A673 (cell line): ENCODE results near the gene ANKDD1B. TPM values are rescaled to one million over a fixed set of nuclear protein-coding genes. Genes with fewer than 3 reads are reported as not detected.

Experiments
- BruUV-seq: library from RNA; stranded (reverse); fragments of 400-500 nt; replicated peaks from 2 replicates; lab custom pipeline; 2021; lab: Mats Ljungman, UMichigan
- CTCF ChIA-PET: fragments of 300-600 bp; sonication (Branson Sonifier 250); formaldehyde crosslinking; loops from one replicate; lab custom pipeline; 2022; ENCODE audit warnings: antibody characterized with exemption; lab: Charles Lee
- POLR2A ChIA-PET: fragments of 300-600 bp; sonication (Branson Sonifier 250); formaldehyde crosslinking; loops from one replicate; lab custom pipeline; 2022; ENCODE audit warnings: antibody characterized with exemption; ENCODE audit not compliant: low non-redundant PET; lab: Charles Lee
- DNase-seq: peaks from one replicate; pipeline ENCODE4 v3.0.0-alpha.2; 2015; ENCODE audit warnings: low spot score
- H3K27ac ChIP-seq: fragments of 200-600 bp; sonication (generic); 2 replicates; pipeline ENCODE4 v1.5.1; 2016; ENCODE audit warnings: mixed run types, low read depth, mild to moderate bottlenecking, mixed read lengths, antibody characterized with exemption, low read length; ENCODE audit not compliant: poor library complexity, severe bottlenecking
- H3K27me3 ChIP-seq: fragments of 200-600 bp; sonication (generic); replicated peaks from 2 replicates; pipeline ENCODE4 v1.6.1; 2017; ENCODE audit warnings: mixed run types, low read depth, mild to moderate bottlenecking, mixed read lengths, antibody characterized with exemption, low read length; ENCODE audit not compliant: insufficient read depth, poor library complexity
- H3K36me3 ChIP-seq: fragments of 200-600 bp; sonication (generic); 2 replicates; pipeline ENCODE4 v1.6.1; 2016; ENCODE audit warnings: mixed run types, mild to moderate bottlenecking, mixed read lengths, antibody characterized with exemption, low read length; ENCODE audit not compliant: insufficient read depth, poor library complexity, severe bottlenecking
- H3K4me1 ChIP-seq: fragments of 200-600 bp; sonication (generic); 2 replicates; pipeline ENCODE4 v1.6.1; 2017; ENCODE audit warnings: mixed run types, mild to moderate bottlenecking, mixed read lengths, antibody characterized with exemption, low read length; ENCODE audit not compliant: insufficient read depth, poor library complexity, severe bottlenecking
- H3K4me3 ChIP-seq: fragments of 200-600 bp; sonication (generic); 2 replicates; pipeline ENCODE4 v1.5.1; 2016; ENCODE audit warnings: low read depth, mixed run types, mild to moderate bottlenecking, mixed read lengths, low read length; ENCODE audit not compliant: poor library complexity, severe bottlenecking
- H3K9me3 ChIP-seq: fragments of 200-600 bp; sonication (generic); 2 replicates; pipeline ENCODE4 v1.6.1; 2016; ENCODE audit warnings: mixed run types, low read depth, mild to moderate bottlenecking, mixed read lengths, antibody characterized with exemption, low read length; ENCODE audit not compliant: poor library complexity, severe bottlenecking
- CTCF ChIP-seq: fragments of 300-800, 200-600 bp; sonication (generic); conservative IDR thresholded peaks from 2 replicates; pipeline ENCODE4 v1.5.1; 2017; ENCODE audit warnings: low read depth, mild to moderate bottlenecking, antibody characterized with exemption, low read length, moderate library complexity, mixed read lengths
- EZH2 ChIP-seq: fragments of 200-600 bp; sonication (generic); IDR thresholded peaks from 2 replicates; pipeline ENCODE4 v1.6.1; 2017; ENCODE audit warnings: borderline replicate concordance, low read depth, mild to moderate bottlenecking, mixed read lengths, antibody characterized with exemption, low read length; ENCODE audit not compliant: poor library complexity, severe bottlenecking
- intact Hi-C: fragments of 100-400 bp; cut with micrococcal nuclease; formaldehyde crosslinking; loops from one replicate; pipeline ENCODE4 v1.10.0; 2022; ENCODE audit not compliant: unreplicated experiment
- total RNA-seq: library from RNA; stranded (reverse); gene quantifications from 2 replicates; pipeline ENCODE4 v1.2.3, GENCODE V29; 2021

Gene ANKDD1B
- total RNA-seq, 1 experiment from 2014 or later = not detected

- H3K27me3 ChIP-seq = no peaks in the 10 kb centered on the region
- H3K4me1 ChIP-seq = no peaks in the 10 kb centered on the region
- no TSS peak for BruUV-seq
- H3K27ac ChIP-seq = no peak overlapping the region
- H3K36me3 ChIP-seq = no peaks in the 10 kb centered on the region
- POLR2A ChIA-PET = no interaction called here
- TF ChIP-seq EZH2 (no peak), CTCF (no peak)
- CTCF ChIA-PET = no interaction called here
- intact Hi-C loops = no loop called here
- H3K4me3 ChIP-seq = no peak overlapping the region
- H3K9me3 ChIP-seq = no peaks in the 10 kb centered on the region
- no peak for DNase-seq
These were observed 2.9 kb downstream of the ANKDD1B start for GRCh38 chr5:75614176-75614575.

GRCh38 chr5:75616371-75616881 is 5.2 kb downstream of the ANKDD1B start:
- TF ChIP-seq EZH2 (no peak), CTCF (no peak)
- no peak for DNase-seq
- no peaks in the 10 kb centered on the region for H3K9me3 ChIP-seq
- no peak overlapping the region for H3K4me3 ChIP-seq
- no peaks in the 10 kb centered on the region for H3K36me3 ChIP-seq
- H3K4me1 ChIP-seq = no peaks in the 10 kb centered on the region
- POLR2A ChIA-PET = no interaction called here
- no TSS peak for BruUV-seq
- H3K27me3 ChIP-seq = no peaks in the 10 kb centered on the region
- CTCF ChIA-PET = no interaction called here
- no peak overlapping the region for H3K27ac ChIP-seq
- intact Hi-C loops = no loop called here

- CTCF ChIA-PET = no interaction called here
- no peak overlapping the region for H3K27ac ChIP-seq
These were observed 5.8 kb downstream of the ANKDD1B start for GRCh38 chr5:75616971-75617621.

More at GRCh38 chr5:75616971-75617621, 5.8 kb downstream of the ANKDD1B start:
- H3K4me3 ChIP-seq = no peak overlapping the region
- no peak for DNase-seq
- no peaks in the 10 kb centered on the region for H3K36me3 ChIP-seq
- H3K27me3 ChIP-seq = no peaks in the 10 kb centered on the region
- intact Hi-C loops = no loop called here
- no peak for TF ChIP-seq EZH2
- no peak for TF ChIP-seq CTCF
- H3K4me1 ChIP-seq = no peaks in the 10 kb centered on the region
- no peaks in the 10 kb centered on the region for H3K9me3 ChIP-seq
- no TSS peak for BruUV-seq
- POLR2A ChIA-PET = no interaction called here
